MCF 10A (cell line): ENCODE results near the gene PFAS. TPM values are rescaled to one million over a fixed set of nuclear protein-coding genes. Genes with fewer than 3 reads are reported as not detected.
"Not testable (repeated sequence)": the region's sequence is repeated elsewhere in the genome, so short reads cannot be mapped to it uniquely, and the experiment has no call there.

Experiments
- BruUV-seq: library from RNA; stranded (reverse); fragments of 400-500 nt; replicated peaks from 2 replicates; lab custom pipeline; 2021; lab: Mats Ljungman, UMichigan
- CTCF ChIA-PET: fragments of 300-600 bp; sonication (Branson Sonifier 250); formaldehyde crosslinking; extraction: SDS; loops from one replicate; lab custom pipeline; 2021; ENCODE audit warnings: antibody characterized with exemption, inconsistent platforms; lab: Yijun Ruan, JAX
- POLR2A ChIA-PET: fragments of 300-600, 350-650 bp; sonication (Branson Sonifier 250); formaldehyde crosslinking; extraction: SDS; loops from one replicate; lab custom pipeline; 2020; ENCODE audit warnings: antibody characterized with exemption, inconsistent platforms; lab: Yijun Ruan, JAX
- DNase-seq: peaks from one replicate; pipeline ENCODE4 v3.0.0-alpha.2; 2018; ENCODE audit not compliant: unreplicated experiment
- H3K27ac Mint-ChIP-seq: one replicate; pipeline ENCODE4 v1.8.0; 2022; ENCODE audit warnings: mild to moderate bottlenecking, low read depth, mixed read lengths; ENCODE audit not compliant: unreplicated experiment
- H3K27me3 Mint-ChIP-seq: one replicate; pipeline ENCODE4 v1.8.0; 2022; ENCODE audit warnings: mixed read lengths; ENCODE audit not compliant: insufficient read depth, unreplicated experiment
- H3K36me3 Mint-ChIP-seq: one replicate; pipeline ENCODE4 v1.8.0; 2022; ENCODE audit warnings: mild to moderate bottlenecking, moderate library complexity, mixed read lengths; ENCODE audit not compliant: insufficient read depth, unreplicated experiment
- H3K4me1 Mint-ChIP-seq: one replicate; pipeline ENCODE4 v1.8.0; 2022; ENCODE audit warnings: mixed read lengths; ENCODE audit not compliant: insufficient read depth, unreplicated experiment
- H3K4me3 Mint-ChIP-seq: one replicate; pipeline ENCODE4 v1.8.0; 2022; ENCODE audit warnings: mild to moderate bottlenecking, moderate library complexity, mixed read lengths; ENCODE audit not compliant: unreplicated experiment
- H3K9me3 Mint-ChIP-seq: one replicate; pipeline ENCODE4 v1.8.0; 2022; ENCODE audit warnings: mixed read lengths; ENCODE audit not compliant: unreplicated experiment
- CTCF ChIP-seq: fragments of 200-600 bp; IDR thresholded peaks from one replicate; pipeline ENCODE4 v1.8.0; 2022; ENCODE audit warnings: antibody characterized with exemption, mild to moderate bottlenecking; ENCODE audit not compliant: unreplicated experiment
- intact Hi-C: fragments of 100-400 bp; cut with micrococcal nuclease; formaldehyde crosslinking; loops from 2 replicates; pipeline ENCODE4 v1.14.1; 2022
- total RNA-seq: library from RNA; stranded (reverse); gene quantifications from 2 replicates; pipeline ENCODE4 v1.2.3, GENCODE V29; 2022

PFAS gene
- total RNA-seq, 1 experiment from 2014 or later: 66.2 TPM

GRCh38 chr17:8237886-8238285 is 11.2 kb upstream of the PFAS start:
- H3K27ac Mint-ChIP-seq: no peak overlapping the region
- H3K9me3 Mint-ChIP-seq: no peaks in the 10 kb centered on the region
- H3K27me3 Mint-ChIP-seq: no peaks in the 10 kb centered on the region
- ChIA-PET POLR2A (interaction anchor here (1.3 to 2.3 kb wide), 2 partner anchors 10 to 11 kb away, joined by 3 to 15 read pairs; partner anchors contain the start of gene CTC1), CTCF (interaction anchor here (0.6 to 1.4 kb wide), 3 partner anchors 19 to 157 kb away, joined by 3 to 4 read pairs (median 3); no protein-coding TSS in a partner anchor)
- intact Hi-C loops: no loop called here
- H3K4me1 Mint-ChIP-seq: peaks cover 5% of the 10 kb centered on the region
- H3K4me3 Mint-ChIP-seq: no peak overlapping the region
- DNase-seq: no peak
- peaks cover 65% of the 10 kb centered on the region for H3K36me3 Mint-ChIP-seq
- no TSS peak for BruUV-seq
- TF ChIP-seq CTCF: no peak

GRCh38 chr17:8243827-8244226 is 5.3 kb upstream of the PFAS start:
- Mint-ChIP-seq H3K27ac (no peak overlapping the region), H3K4me3 (no peak overlapping the region), H3K36me3 (peaks cover 42% of the 10 kb centered on the region), H3K9me3 (no peaks in the 10 kb centered on the region), H3K27me3 (no peaks in the 10 kb centered on the region), H3K4me1 (no peaks in the 10 kb centered on the region)
- ChIA-PET CTCF (interaction anchor here (0.6 to 0.7 kb wide), 3 partner anchors 20 to 111 kb away, joined by 3 to 4 read pairs (median 3); no protein-coding TSS in a partner anchor), POLR2A (interaction anchor here (0.6 to 10.9 kb wide), 4 partner anchors 9 to 142 kb away, joined by 3 to 269 read pairs (median 5); partner anchors contain the start of gene AURKB)
- DNase-seq: no peak
- no peak for TF ChIP-seq CTCF
- intact Hi-C loops: no loop called here
- BruUV-seq: no TSS peak

GRCh38 chr17:8244768-8245167 is 4.3 kb upstream of the PFAS start:
- ChIA-PET CTCF (interaction anchor here (0.6 kb wide), 3 partner anchors 112 to 198 kb away, joined by 3 read pairs; no protein-coding TSS in a partner anchor), POLR2A (interaction anchor here (0.7 to 10.9 kb wide), 3 partner anchors 10 to 34 kb away, joined by 3 to 269 read pairs (median 7); partner anchors contain the start of gene AURKB)
- peaks cover 5% of the 10 kb centered on the region for H3K4me1 Mint-ChIP-seq
- intact Hi-C loops: no loop called here
- BruUV-seq: no TSS peak
- H3K4me3 Mint-ChIP-seq: no peak overlapping the region
- no peak overlapping the region for H3K27ac Mint-ChIP-seq
- no peak for TF ChIP-seq CTCF
- H3K9me3 Mint-ChIP-seq: no peaks in the 10 kb centered on the region
- H3K36me3 Mint-ChIP-seq: peaks cover 40% of the 10 kb centered on the region
- DNase-seq: no peak
- H3K27me3 Mint-ChIP-seq: no peaks in the 10 kb centered on the region

GRCh38 chr17:8249621-8250500 is 772 bp downstream of the PFAS start:
- Mint-ChIP-seq H3K27me3 (no peaks in the 10 kb centered on the region), H3K4me3 (peak overlapping the region; percentile 98), H3K9me3 (no peaks in the 10 kb centered on the region), H3K36me3 (peaks cover 23% of the 10 kb centered on the region), H3K27ac (peak overlapping the region; percentile 97), H3K4me1 (peaks cover 15% of the 10 kb centered on the region)
- TF ChIP-seq CTCF: no peak
- DNase-seq: no peak
- ChIA-PET CTCF (interaction anchor here (0.6 to 2.1 kb wide), 7 partner anchors 13 to 549 kb away, joined by 3 to 9 read pairs (median 4); partner anchors contain the start of gene SLC25A35), POLR2A (interaction anchor here (0.5 to 10.9 kb wide), 22 partner anchors 8 to 564 kb away, joined by 3 to 269 read pairs (median 6); partner anchors contain the start of genes ALOXE3, BORCS6, KRABD2 and PER1)
- intact Hi-C loops: loop anchor here (2.0 kb wide), 1 partner anchor 51 kb away; no protein-coding TSS in a partner anchor
- TSS peak; percentile 79 for BruUV-seq

- POLR2A ChIA-PET: interaction anchor here (0.6 to 10.9 kb wide), 4 partner anchors 10 to 84 kb away, joined by 3 to 269 read pairs (median 5); no protein-coding TSS in a partner anchor
- BruUV-seq, H3K27me3 Mint-ChIP-seq, H3K27ac Mint-ChIP-seq, intact Hi-C loops, H3K4me3 Mint-ChIP-seq, H3K9me3 Mint-ChIP-seq: not testable (repeated sequence)
- peaks cover 15% of the 10 kb centered on the region for H3K4me1 Mint-ChIP-seq
- CTCF ChIA-PET: interaction anchor here (0.6 to 1.1 kb wide), 4 partner anchors 44 to 193 kb away, joined by 3 to 4 read pairs (median 3); partner anchors contain the start of gene SLC25A35
- peak; percentile 16 for DNase-seq
- peaks cover 33% of the 10 kb centered on the region for H3K36me3 Mint-ChIP-seq
Measured at GRCh38 chr17:8251411-8251810, 2.3 kb downstream of the PFAS start.
